Measurements from ENCODE around the gene FOXE3.

Gene FOXE3

DNA sequence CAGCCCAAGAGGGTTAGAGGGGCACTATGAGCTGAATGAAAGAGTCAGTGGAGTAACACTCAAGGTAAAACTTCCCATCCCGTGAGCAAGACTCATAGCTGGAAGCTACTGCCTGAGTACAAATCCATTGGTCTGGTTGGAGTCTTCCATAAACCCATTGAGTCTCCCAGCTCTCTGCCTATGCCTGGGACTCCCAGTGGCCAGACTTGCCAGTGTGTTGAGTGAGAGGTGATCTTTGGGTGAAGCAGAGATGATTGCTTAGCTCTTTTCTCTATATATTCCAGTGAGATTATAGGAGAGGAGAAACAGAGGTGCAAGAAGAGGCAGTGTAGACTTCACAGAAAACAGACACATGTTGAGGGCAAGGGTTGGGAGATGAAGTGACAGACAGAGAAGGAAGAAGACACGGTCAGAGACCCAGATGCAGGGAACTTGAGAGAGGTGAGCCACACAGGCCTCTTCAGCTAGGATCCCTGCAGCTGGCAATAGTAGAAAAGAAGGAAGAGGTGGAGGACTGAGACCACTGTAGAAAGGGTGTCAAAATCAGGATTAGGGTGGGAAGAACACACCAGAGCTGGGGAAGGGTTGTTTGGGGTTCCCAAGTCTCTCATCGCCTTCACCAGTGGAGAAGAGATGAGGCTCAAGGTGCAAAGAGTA lies 25.5 kb downstream of the FOXE3 start:
- TF ChIP-seq, protein P1, sequence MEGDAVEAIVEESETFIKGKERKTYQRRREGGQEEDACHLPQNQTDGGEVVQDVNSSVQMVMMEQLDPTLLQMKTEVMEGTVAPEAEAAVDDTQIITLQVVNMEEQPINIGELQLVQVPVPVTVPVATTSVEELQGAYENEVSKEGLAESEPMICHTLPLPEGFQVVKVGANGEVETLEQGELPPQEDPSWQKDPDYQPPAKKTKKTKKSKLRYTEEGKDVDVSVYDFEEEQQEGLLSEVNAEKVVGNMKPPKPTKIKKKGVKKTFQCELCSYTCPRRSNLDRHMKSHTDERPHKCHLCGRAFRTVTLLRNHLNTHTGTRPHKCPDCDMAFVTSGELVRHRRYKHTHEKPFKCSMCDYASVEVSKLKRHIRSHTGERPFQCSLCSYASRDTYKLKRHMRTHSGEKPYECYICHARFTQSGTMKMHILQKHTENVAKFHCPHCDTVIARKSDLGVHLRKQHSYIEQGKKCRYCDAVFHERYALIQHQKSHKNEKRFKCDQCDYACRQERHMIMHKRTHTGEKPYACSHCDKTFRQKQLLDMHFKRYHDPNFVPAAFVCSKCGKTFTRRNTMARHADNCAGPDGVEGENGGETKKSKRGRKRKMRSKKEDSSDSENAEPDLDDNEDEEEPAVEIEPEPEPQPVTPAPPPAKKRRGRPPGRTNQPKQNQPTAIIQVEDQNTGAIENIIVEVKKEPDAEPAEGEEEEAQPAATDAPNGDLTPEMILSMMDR (IDR thresholded peaks at IDR 0.05; ENCODE audit: insufficient read depth, low read length, missing control alignments) = no peak
- POLR2A ChIA-PET = no interaction called here
- DNase-seq (ENCODE audit: low read depth, low spot score) = no peak
- CTCF ChIA-PET = interaction anchor here (0.7 to 15.4 kb wide), 6 partner anchors 8 to 285 kb away, joined by 3 to 470 read pairs (median 8); no protein-coding TSS in a partner anchor
- no peak overlapping the region for H3K4me3 ChIP-seq (ENCODE audit: low read depth, low read length)

DNA sequence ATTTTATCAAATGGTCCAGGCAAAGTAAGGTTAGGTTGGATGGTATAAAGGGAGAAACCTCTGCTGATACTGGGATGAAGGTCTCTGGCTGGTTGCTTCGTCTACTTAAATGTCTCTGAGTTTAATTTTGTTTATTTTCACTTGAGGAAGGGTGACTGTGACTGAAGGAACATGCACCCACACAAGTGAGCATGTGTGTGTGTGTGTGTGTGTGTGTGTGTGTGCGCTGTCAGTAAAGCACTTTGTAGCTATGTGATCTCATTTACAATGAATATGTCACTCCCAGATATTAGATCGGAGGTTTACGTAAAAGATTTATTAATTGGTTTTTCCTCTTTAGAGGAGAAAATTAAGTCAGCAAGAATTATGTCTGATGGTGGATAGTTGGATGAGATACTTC lies 26.1 kb downstream of the FOXE3 start:
- ChIA-PET POLR2A (no interaction called here), CTCF (interaction anchor here (1.6 to 15.4 kb wide), 3 partner anchors 10 to 283 kb away, joined by 5 to 470 read pairs (median 19); no protein-coding TSS in a partner anchor)
- no peak overlapping the region for H3K4me3 ChIP-seq (ENCODE audit: low read depth, low read length)
- TF ChIP-seq, protein P1 (IDR thresholded peaks at IDR 0.05; ENCODE audit: insufficient read depth, low read length, missing control alignments) = no peak
- no peak for DNase-seq (ENCODE audit: low read depth, low spot score)

DNA sequence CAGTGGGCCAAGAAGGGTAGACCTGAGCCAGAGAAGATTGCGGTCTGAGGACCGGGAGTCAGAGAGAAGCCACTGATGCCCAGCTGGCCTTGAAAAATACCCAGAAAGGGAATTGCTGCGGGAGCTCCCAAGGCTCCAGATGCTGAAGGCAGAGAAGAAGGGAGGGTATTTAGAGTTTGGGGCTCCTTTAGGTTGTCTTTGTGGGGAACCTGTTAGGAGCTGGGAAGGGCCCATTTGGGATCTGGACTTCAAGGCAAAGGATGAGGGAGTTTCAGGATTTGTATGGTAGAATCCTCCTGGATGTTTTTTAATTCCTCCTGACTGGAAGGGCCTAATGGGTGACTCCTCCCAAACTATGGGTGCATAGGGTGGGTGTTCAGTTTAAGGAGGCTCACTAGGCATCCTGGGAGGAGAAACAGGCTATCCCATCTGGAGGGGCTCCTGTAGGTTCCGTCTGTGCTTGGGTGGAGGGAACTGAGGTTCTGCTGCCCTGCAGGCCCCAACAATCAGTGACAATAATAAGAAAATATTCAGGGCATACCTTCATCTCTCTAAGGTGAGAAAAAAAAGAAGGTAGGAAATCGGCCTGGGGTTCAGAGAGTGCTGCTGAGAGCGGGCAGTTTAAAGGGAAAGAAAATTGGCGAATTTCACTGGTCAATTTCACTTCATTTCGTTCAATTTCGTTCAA lies 26.9 kb downstream of the FOXE3 start:
- ChIA-PET CTCF (interaction anchor here (1.6 to 15.4 kb wide), 3 partner anchors 11 to 283 kb away, joined by 5 to 470 read pairs (median 19); no protein-coding TSS in a partner anchor), POLR2A (no interaction called here)
- H3K4me3 ChIP-seq (ENCODE audit: low read depth, low read length) = no peak overlapping the region
- no peak for DNase-seq (ENCODE audit: low read depth, low spot score)
- TF ChIP-seq, protein P1 (IDR thresholded peaks at IDR 0.05; ENCODE audit: insufficient read depth, low read length, missing control alignments) = no peak

DNA sequence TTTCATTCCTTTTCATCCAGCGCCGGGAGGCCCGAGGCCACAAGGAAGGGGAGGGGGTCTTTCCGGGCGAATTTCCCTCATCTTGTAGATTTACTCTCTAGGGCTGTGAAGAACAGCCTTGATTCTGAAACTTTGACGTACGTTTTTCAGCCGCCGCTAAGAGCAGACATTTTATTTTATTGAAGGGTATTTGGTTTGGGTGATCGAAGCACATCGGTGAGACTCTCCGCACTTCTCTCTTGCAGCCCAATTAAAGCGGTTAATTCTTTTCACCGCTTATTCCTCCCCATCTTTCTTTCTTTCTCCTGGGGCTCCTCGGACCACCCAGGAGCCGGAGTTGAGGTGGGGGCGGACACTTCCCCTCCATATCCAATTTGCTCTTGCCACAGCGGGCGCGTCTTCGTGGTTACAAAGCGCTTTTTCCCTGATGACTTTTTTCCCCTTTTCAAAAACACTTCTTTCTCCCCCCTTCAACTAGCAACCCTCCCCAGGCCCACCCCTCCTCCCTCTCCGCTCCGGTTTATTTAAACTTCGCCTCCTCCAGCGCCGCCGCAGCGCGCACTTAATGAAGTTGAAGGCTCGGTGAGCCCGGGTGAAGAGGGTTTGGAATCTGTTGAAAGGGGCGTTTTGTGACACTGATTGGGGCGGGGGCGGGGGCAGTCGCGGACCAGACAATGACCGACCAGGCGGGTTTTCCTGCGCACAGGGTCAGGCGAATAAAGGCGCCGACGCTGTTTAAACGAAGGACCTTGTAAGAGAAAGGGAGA lies 27.6 kb downstream of the FOXE3 start:
- ChIA-PET POLR2A (no interaction called here), CTCF (interaction anchor here (1.1 to 15.4 kb wide), 3 partner anchors 266 to 282 kb away, joined by 4 to 470 read pairs (median 5); no protein-coding TSS in a partner anchor)
- no peak for DNase-seq (ENCODE audit: low read depth, low spot score)
- TF ChIP-seq, protein P1 (IDR thresholded peaks at IDR 0.05; ENCODE audit: insufficient read depth, low read length, missing control alignments) = no peak
- H3K4me3 ChIP-seq (ENCODE audit: low read depth, low read length) = no peak overlapping the region

DNA sequence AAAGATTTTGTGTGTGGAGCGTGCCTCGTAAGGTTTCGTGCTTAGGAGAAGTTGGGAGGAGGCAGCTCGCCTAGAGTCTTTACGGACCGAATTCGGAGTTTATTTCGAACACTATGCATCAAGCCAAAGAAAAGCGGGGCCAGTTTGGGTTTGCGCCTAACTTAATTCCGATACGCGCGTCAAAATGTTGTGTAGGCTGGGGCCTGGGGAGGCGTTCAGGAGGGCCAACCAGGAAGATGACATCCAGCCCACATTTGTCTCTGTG lies 28.1 kb downstream of the FOXE3 start:
- ChIA-PET POLR2A (no interaction called here), CTCF (interaction anchor here (1.1 kb wide), 1 partner anchor 266 kb away, joined by 4 read pairs; no protein-coding TSS in a partner anchor)
- no peak overlapping the region for H3K4me3 ChIP-seq (ENCODE audit: low read depth, low read length)
- DNase-seq (ENCODE audit: low read depth, low spot score) = no peak
- TF ChIP-seq, protein P1 (IDR thresholded peaks at IDR 0.05; ENCODE audit: insufficient read depth, low read length, missing control alignments) = no peak

Data from AG04449 (cell line).